CD14-positive monocyte (primary cell): ENCODE data around the gene RASGRP3. TPM values are rescaled to one million over a fixed set of nuclear protein-coding genes. Genes with fewer than 3 reads are reported as not detected.
"Not testable (repeated sequence)": the region's sequence is repeated elsewhere in the genome, so short reads cannot be mapped to it uniquely, and the experiment has no call there.

Source experiments
- DNase-seq, 3 donors: peaks; one replicate each; pipeline ENCODE4 v3.0.0-alpha.2; 2011 to 2022
- H2AFZ ChIP-seq: 2 replicates; pipeline ENCODE4 v1.6.0; 2012; ENCODE audit warnings: mild to moderate bottlenecking, low read depth, low read length, inconsistent platforms; ENCODE audit not compliant: insufficient read depth, poor library complexity, severe bottlenecking
- H3K27ac ChIP-seq, 2 donors: 1 replicate in 1 of 2; 2 replicates in 1 of 2; pipeline ENCODE4 v1.5.1; 2012 to 2013; ENCODE audit warnings: low read length in 2 of 2, control low read depth in 1 of 2, inconsistent platforms in 1 of 2, low read depth in 1 of 2, mild to moderate bottlenecking in 1 of 2
- H3K27me3 ChIP-seq, 2 donors: one replicate each; pipeline versions ENCODE4 v1.6.0 to v1.6.1; 2011 to 2013; ENCODE audit warnings: low read length in 2 of 2; ENCODE audit not compliant: control insufficient read depth in 2 of 2, insufficient read depth in 2 of 2
- H3K36me3 ChIP-seq, 2 donors: replicated peaks in 1 of 2; 1 replicate in 1 of 2; 2 replicates in 1 of 2; pipeline versions ENCODE4 v1.5.1 to v1.6.1; 2012 to 2013; ENCODE audit warnings: low read length in 2 of 2, control low read depth in 1 of 2, inconsistent platforms in 1 of 2, mild to moderate bottlenecking in 1 of 2; ENCODE audit not compliant: insufficient read depth in 2 of 2, control insufficient read depth in 1 of 2
- H3K4me1 ChIP-seq, 2 donors: 1 replicate in 1 of 2; 2 replicates in 1 of 2; pipeline versions ENCODE4 v1.5.1 to v1.6.1; 2012 to 2013; ENCODE audit warnings: low read length in 2 of 2, control low read depth in 1 of 2, inconsistent platforms in 1 of 2, mild to moderate bottlenecking in 1 of 2, moderate library complexity in 1 of 2; ENCODE audit not compliant: insufficient read depth in 2 of 2, control insufficient read depth in 1 of 2
- H3K4me2 ChIP-seq: replicated peaks from 2 replicates; pipeline ENCODE3; 2012; ENCODE audit warnings: low read length, moderate library complexity, mild to moderate bottlenecking; ENCODE audit not compliant: poor library complexity, severe bottlenecking; ENCODE audit errors: extremely low read depth
- H3K4me3 ChIP-seq, 3 experiments: fragments of 200-600 bp in 1 of 3; sonication (generic) in 1 of 3; replicated peaks in 1 of 3; 1 replicate in 2 of 3; 2 replicates in 1 of 3; pipeline ENCODE4 v1.5.1; 2011 to 2013; ENCODE audit warnings: low read length in 3 of 3, mild to moderate bottlenecking in 3 of 3, control low read depth in 2 of 3, low read depth in 2 of 3, inconsistent platforms in 1 of 3, moderate library complexity in 1 of 3
- H3K79me2 ChIP-seq: 2 replicates; pipeline ENCODE4 v1.6.0; 2012; ENCODE audit warnings: mild to moderate bottlenecking, control low read depth, inconsistent platforms, low read length, moderate library complexity; ENCODE audit not compliant: insufficient read depth
- H3K9ac ChIP-seq: 2 replicates; pipeline ENCODE4 v1.6.0; 2017; ENCODE audit warnings: low read length, mild to moderate bottlenecking; ENCODE audit not compliant: insufficient read depth, poor library complexity, severe bottlenecking
- H3K9me3 ChIP-seq, 2 donors: replicated peaks in 1 of 2; 1 replicate in 1 of 2; 2 replicates in 1 of 2; pipeline versions ENCODE4 v1.5.1 to v1.6.1; 2012 to 2013; ENCODE audit warnings: low read length in 2 of 2, control low read depth in 1 of 2; ENCODE audit not compliant: control insufficient read depth in 1 of 2, insufficient read depth in 1 of 2
- H4K20me1 ChIP-seq: 2 replicates; pipeline ENCODE4 v1.6.0; 2012; ENCODE audit warnings: mild to moderate bottlenecking, low read length, control low read depth, moderate library complexity; ENCODE audit not compliant: insufficient read depth
- H3K27ac Mint-ChIP-seq, 7 donors: one replicate each; pipeline ENCODE4 v1.8.0; 2020; ENCODE audit warnings: mild to moderate bottlenecking in 7 of 7, mixed read lengths in 7 of 7, moderate library complexity in 6 of 7, inconsistent platforms in 2 of 7
- H3K27me3 Mint-ChIP-seq, 3 donors: one replicate each; pipeline ENCODE4 v1.8.0; 2021 to 2022; ENCODE audit warnings: low read depth in 3 of 3, mild to moderate bottlenecking in 3 of 3, mixed read lengths in 3 of 3, moderate library complexity in 3 of 3, inconsistent platforms in 1 of 3
- H3K36me3 Mint-ChIP-seq, 2 donors: one replicate each; pipeline ENCODE4 v1.8.0; 2020; ENCODE audit warnings: mixed read lengths in 2 of 2, inconsistent platforms in 1 of 2, mild to moderate bottlenecking in 1 of 2
- H3K4me1 Mint-ChIP-seq: one replicate; pipeline ENCODE4 v1.8.0; 2020; ENCODE audit warnings: mild to moderate bottlenecking, mixed read lengths
- H3K4me3 Mint-ChIP-seq, 2 donors: one replicate each; pipeline ENCODE4 v1.8.0; 2020; ENCODE audit warnings: mild to moderate bottlenecking in 2 of 2, mixed read lengths in 2 of 2, moderate library complexity in 1 of 2
- H3K9me3 Mint-ChIP-seq, 7 donors: one replicate each; pipeline ENCODE4 v1.8.0; 2020 to 2022; ENCODE audit warnings: mixed read lengths in 7 of 7, mild to moderate bottlenecking in 6 of 7, moderate library complexity in 6 of 7, inconsistent platforms in 2 of 7
- CTCF ChIP-seq: fragments of 200-600 bp; IDR thresholded peaks from one replicate; pipeline ENCODE4 v1.8.0; 2022; ENCODE audit warnings: antibody characterized with exemption, mild to moderate bottlenecking
- WGBS: methylation state at CpG from one replicate; pipeline ENCODE4 v1.1.5; 2013; ENCODE audit warnings: missing lambda C conversion rate; ENCODE audit not compliant: insufficient coverage; 5-methylcytosine and 5-hydroxymethylcytosine counted together
- intact Hi-C, 2 donors: fragments of 100-400 bp; cut with micrococcal nuclease; formaldehyde crosslinking; loops; one replicate each; pipeline versions ENCODE4 v1.15.0 to v1.15.1; 2023
- polyA plus RNA-seq, 3 donors: library from polyadenylated mRNA; depleted of rRNA in 1 of 3; unstranded in 2 of 3; stranded (reverse) in 1 of 3; fragments of 300-500 nt in 2 of 3; fragments of >200 nt in 1 of 3; fragmentation: Illumina TruSeq in 2 of 3; gene quantifications; 1 replicate in 2 of 3; 2 replicates in 1 of 3; pipeline ENCODE4 v1.2.3, GENCODE V29; 2012 to 2021

Gene RASGRP3
- polyA plus RNA-seq, 3 donors: 0.62 to 0.89 (median 0.84) TPM

GRCh38 chr2:33437815-33438214 is 38.6 kb upstream of the RASGRP3 start:
- no peak overlapping the region for H3K27ac ChIP-seq

GRCh38 chr2:33441235-33441810 is 35.1 kb upstream of the RASGRP3 start:
- no peak overlapping the region for H3K9ac ChIP-seq
- H3K4me3 Mint-ChIP-seq: no peak overlapping the region
- no peaks in the 10 kb centered on the region for H4K20me1 ChIP-seq
- H3K9me3 Mint-ChIP-seq: no peaks in the 10 kb centered on the region
- H3K27ac Mint-ChIP-seq: no peak overlapping the region
- no peaks in the 10 kb centered on the region for H3K36me3 ChIP-seq
- H3K4me1 Mint-ChIP-seq: peaks cover 14% of the 10 kb centered on the region
- no CpG with 5 or more reads among the region's 3 CpGs for WGBS
- H3K4me3 ChIP-seq: no peak overlapping the region
- no peak for DNase-seq
- intact Hi-C loops: no loop called here
- no peaks in the 10 kb centered on the region for H3K27me3 ChIP-seq
- no peaks in the 10 kb centered on the region for H3K4me1 ChIP-seq
- no peak overlapping the region for H2AFZ ChIP-seq
- H3K4me2 ChIP-seq: no peak overlapping the region
- no peaks in the 10 kb centered on the region for H3K79me2 ChIP-seq
- H3K27ac ChIP-seq: no peak overlapping the region
- peak; percentile 20 for TF ChIP-seq CTCF
- H3K27me3 Mint-ChIP-seq: peaks cover 0 to under 1% (median 0%) of the 10 kb centered on the region in 3 donors
- H3K9me3 ChIP-seq: no peaks in the 10 kb centered on the region
- no peaks in the 10 kb centered on the region for H3K36me3 Mint-ChIP-seq

More at GRCh38 chr2:33437815-33438214, 38.6 kb upstream of the RASGRP3 start:
- H3K36me3 Mint-ChIP-seq: no peaks in the 10 kb centered on the region
- Histone ChIP-seq H3K9me3 (no peaks in the 10 kb centered on the region), H3K9ac (no peak overlapping the region), H3K4me2 (no peak overlapping the region), H3K4me3 (no peak overlapping the region), H3K27me3 (no peaks in the 10 kb centered on the region), H4K20me1 (no peaks in the 10 kb centered on the region), H3K79me2 (no peaks in the 10 kb centered on the region), H3K36me3 (no peaks in the 10 kb centered on the region), H3K4me1 (no peaks in the 10 kb centered on the region), H2AFZ (no peak overlapping the region)
- H3K4me3 Mint-ChIP-seq: peak overlapping the region in 1 of 2 donors; percentile 39
- H3K27ac Mint-ChIP-seq: no peak overlapping the region
- no peak for DNase-seq
- peaks cover 0 to 2% (median 0%) of the 10 kb centered on the region in 3 donors for H3K27me3 Mint-ChIP-seq
- peaks cover 0 to 3% (median 0%) of the 10 kb centered on the region in 7 donors for H3K9me3 Mint-ChIP-seq
- no peak for TF ChIP-seq CTCF
- intact Hi-C loops: no loop called here
- H3K4me1 Mint-ChIP-seq: peaks cover 5% of the 10 kb centered on the region
- no CpG with 5 or more reads among the region's 2 CpGs for WGBS

- intact Hi-C loops, H3K36me3 ChIP-seq, H3K27me3 Mint-ChIP-seq, H3K27ac Mint-ChIP-seq, H3K4me3 ChIP-seq, H3K4me3 Mint-ChIP-seq, DNase-seq, H3K27me3 ChIP-seq, H3K9me3 Mint-ChIP-seq, H3K4me1 ChIP-seq, H4K20me1 ChIP-seq, H3K9ac ChIP-seq, H3K27ac ChIP-seq, H3K9me3 ChIP-seq, H2AFZ ChIP-seq, H3K4me2 ChIP-seq, H3K79me2 ChIP-seq, H3K36me3 Mint-ChIP-seq: not testable (repeated sequence)
- WGBS: 90% methylated on average over 3 of the region's 9 CpGs
- peaks cover 14% of the 10 kb centered on the region for H3K4me1 Mint-ChIP-seq
Observed at GRCh38 chr2:33442052-33442451, 34.4 kb upstream of the RASGRP3 start.
